Endothelial cell of umbilical vein (primary cell): ENCODE data around the gene LSP1. TPM values are rescaled to one million over a fixed set of nuclear protein-coding genes. Genes with fewer than 3 reads are reported as not detected.

Experiments
- BruUV-seq: library from RNA; stranded (reverse); fragments of 400-500 nt; replicated peaks from 2 replicates; lab custom pipeline; 2021; lab: Mats Ljungman, UMichigan
- CTCF ChIA-PET: fragments of 300-600, 350-600 bp; sonication (Branson Sonifier 250); formaldehyde crosslinking; loops from one replicate; lab custom pipeline; 2021; ENCODE audit warnings: antibody characterized with exemption, inconsistent platforms; lab: Charles Lee
- POLR2A ChIA-PET: fragments of 300-600, 350-600 bp; sonication (Branson Sonifier 250); formaldehyde crosslinking; loops from one replicate; lab custom pipeline; 2021; ENCODE audit warnings: antibody characterized with exemption, inconsistent platforms; lab: Charles Lee
- DNase-seq: peaks from one replicate; pipeline ENCODE4 v3.0.0-alpha.2; 2011; ENCODE audit warnings: low read depth, low spot score
- FAIRE-seq: peaks from 2 replicates; lab custom pipeline; 2011; peaks lifted over from hg19 to GRCh38; lab: Jason Lieb, UNC
- H2AFZ ChIP-seq: 2 replicates; pipeline ENCODE4 v1.6.0; 2012; ENCODE audit warnings: low read depth, low read length, control low read depth, inconsistent platforms
- H3K27ac ChIP-seq: 2 replicates; pipeline ENCODE4 v1.5.1; 2011; ENCODE audit warnings: low read depth, mild to moderate bottlenecking, control low read depth, low read length, moderate library complexity; ENCODE audit not compliant: insufficient read depth
- H3K27me3 ChIP-seq, 2 experiments: 2 replicates each; pipeline versions ENCODE4 v1.6.0 to v1.6.1; 2011; ENCODE audit warnings: low read length in 2 of 2, mixed read lengths in 1 of 2; ENCODE audit not compliant: control insufficient read depth in 2 of 2, insufficient read depth in 2 of 2
- H3K36me3 ChIP-seq, 2 experiments: 2 replicates in 1 of 2; 3 replicates in 1 of 2; pipeline ENCODE4 v1.5.1; 2011; ENCODE audit warnings: low read length in 2 of 2, mild to moderate bottlenecking in 1 of 2, moderate library complexity in 1 of 2; ENCODE audit not compliant: control insufficient read depth in 2 of 2, insufficient read depth in 2 of 2; ENCODE audit errors: extremely low read depth in 1 of 2
- H3K4me1 ChIP-seq: 3 replicates; pipeline ENCODE4 v1.5.1; 2011; ENCODE audit warnings: mild to moderate bottlenecking, low read length; ENCODE audit not compliant: control insufficient read depth, insufficient read depth; ENCODE audit errors: extremely low read depth
- H3K4me2 ChIP-seq: 2 replicates; pipeline ENCODE4 v1.6.1; 2011; ENCODE audit warnings: low read length, control low read depth, mixed read lengths; ENCODE audit not compliant: insufficient read depth
- H3K4me3 ChIP-seq, 3 experiments: fragments of 200-600 bp in 1 of 3; sonication (generic), shearing (Covaris generic) in 1 of 3; replicated peaks in 1 of 3; 2 replicates each; pipeline ENCODE4 v1.5.1; 2011 to 2016; ENCODE audit warnings: control low read depth in 3 of 3, low read length in 3 of 3, mild to moderate bottlenecking in 2 of 3, inconsistent platforms in 1 of 3, low read depth in 1 of 3, moderate library complexity in 1 of 3; ENCODE audit not compliant: insufficient read depth in 1 of 3
- H3K79me2 ChIP-seq: 2 replicates; pipeline ENCODE4 v1.6.0; 2012; ENCODE audit warnings: low read length, inconsistent platforms; ENCODE audit not compliant: control insufficient read depth, insufficient read depth
- H3K9ac ChIP-seq: replicated peaks from 2 replicates; pipeline ENCODE3; 2011; ENCODE audit warnings: low read length, control low read depth; ENCODE audit not compliant: insufficient read depth; ENCODE audit errors: extremely low read depth
- H3K9me1 ChIP-seq: replicated peaks from 3 replicates; pipeline ENCODE4 v1.6.0; 2011; ENCODE audit warnings: mild to moderate bottlenecking, low read length; ENCODE audit not compliant: control insufficient read depth, insufficient read depth; ENCODE audit errors: extremely low read depth
- H3K9me3 ChIP-seq: replicated peaks from 2 replicates; pipeline ENCODE4 v1.5.1; 2012; ENCODE audit warnings: low read length, inconsistent platforms; ENCODE audit not compliant: control insufficient read depth, insufficient read depth
- H4K20me1 ChIP-seq: replicated peaks from 2 replicates; pipeline ENCODE3; 2011; ENCODE audit warnings: mild to moderate bottlenecking, low read length; ENCODE audit not compliant: control insufficient read depth, insufficient read depth; ENCODE audit errors: extremely low read depth
- EZH2 ChIP-seq: IDR thresholded peaks from 2 replicates; pipeline ENCODE4 v1.6.1; 2012; ENCODE audit warnings: borderline replicate concordance, low read depth, mild to moderate bottlenecking, moderate library complexity, low read length, inconsistent platforms; ENCODE audit not compliant: severe bottlenecking
- JUN ChIP-seq: IDR thresholded peaks from 2 replicates; pipeline ENCODE4 v1.6.1; 2011; ENCODE audit warnings: borderline replicate concordance, low read depth; ENCODE audit not compliant: insufficient read length, insufficient read depth
- MYC ChIP-seq: IDR thresholded peaks from one replicate; pipeline ENCODE4 v1.6.1; 2011; ENCODE audit warnings: mild to moderate bottlenecking, low read depth, low read length
- POLR2AphosphoS5 ChIP-seq: IDR thresholded peaks from 2 replicates; pipeline ENCODE4 v1.6.1; 2012; ENCODE audit warnings: low read depth, mild to moderate bottlenecking, control low read depth, low read length, moderate library complexity; ENCODE audit not compliant: insufficient read depth
- dilution Hi-C: fragments of 300-500 bp; cut with MboI; formaldehyde crosslinking; loops from one replicate; pipeline ENCODE4 v1.15.0; 2019; ENCODE audit warnings: low sequenced_read_pairs; ENCODE audit not compliant: extremely low pct_ligation_motif_present
- intact Hi-C: fragments of 100-400 bp; cut with micrococcal nuclease; formaldehyde crosslinking; loops from one replicate; pipeline ENCODE4 v1.10.0; 2022
- polyA plus RNA-seq, 4 experiments: library from polyadenylated mRNA; depleted of rRNA in 3 of 4; stranded (reverse) in 3 of 4; unstranded in 1 of 4; fragments of >200 nt; gene quantifications; 2 replicates each; pipeline versions ENCODE4 v1.2.1 to v1.2.3, GENCODE V29; 2011 to 2012; ENCODE audit warnings: missing spikeins in 1 of 4
- total RNA-seq: library from RNA; stranded (reverse); gene quantifications from 2 replicates; pipeline ENCODE4 v1.2.3, GENCODE V29; 2021
- TF ChIP-seq, protein P1 (sequence below): IDR thresholded peaks from 2 replicates; pipeline ENCODE4 v1.6.1; 2011; ENCODE audit not compliant: insufficient read depth, insufficient read length

The LSP1 gene
- total and polyA plus RNA-seq, 2 donors (not counting 3 experiments of a cell fraction or from before 2014, with no cell fraction given) = not detected

DNA sequence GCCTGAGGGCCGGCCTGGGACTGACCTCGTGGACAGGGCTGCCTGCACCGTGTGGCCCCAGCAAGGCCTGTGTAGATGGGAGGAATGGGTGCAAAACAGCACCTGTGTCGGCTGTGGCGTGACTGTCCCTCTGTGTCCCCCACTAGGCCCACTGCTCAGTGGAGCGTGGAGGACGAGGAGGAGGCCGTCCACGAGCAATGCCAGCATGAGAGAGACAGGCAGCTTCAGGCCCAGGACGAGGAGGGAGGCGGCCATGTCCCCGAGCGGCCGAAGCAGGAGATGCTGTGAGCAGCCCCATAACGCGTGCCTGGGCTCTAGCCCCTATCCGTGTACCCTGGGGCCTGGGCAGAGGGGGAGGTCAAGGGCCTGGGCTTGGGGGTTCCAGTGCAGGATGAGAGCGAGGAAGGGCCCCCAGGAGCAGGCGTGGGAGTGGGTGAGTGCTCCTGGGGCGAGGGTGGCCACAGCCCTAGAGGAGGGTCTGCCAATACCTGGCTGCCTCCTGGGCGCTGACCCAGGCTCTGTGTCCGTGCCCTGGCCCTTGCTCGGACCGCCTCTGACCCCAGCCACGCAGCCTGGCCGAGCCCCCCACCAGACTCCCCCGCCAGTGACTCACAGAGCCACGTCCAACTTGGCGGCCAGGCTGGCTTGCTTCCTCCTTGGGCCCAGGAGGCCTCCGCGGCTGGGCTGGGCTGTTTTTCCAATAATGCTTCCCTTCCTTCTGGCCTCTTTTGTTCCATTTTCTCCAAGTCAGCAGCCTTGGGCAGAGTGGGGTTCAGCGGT, 27.2 kb downstream of the LSP1 start:
- intact Hi-C loops (no loop called here), dilution Hi-C loops (no loop called here)
- no peak for FAIRE-seq
- no peaks in the 10 kb centered on the region for H3K27me3 ChIP-seq
- no peak for TF ChIP-seq EZH2
- no peak for TF ChIP-seq MYC
- no peak for TF ChIP-seq POLR2AphosphoS5
- TF ChIP-seq, protein P1, sequence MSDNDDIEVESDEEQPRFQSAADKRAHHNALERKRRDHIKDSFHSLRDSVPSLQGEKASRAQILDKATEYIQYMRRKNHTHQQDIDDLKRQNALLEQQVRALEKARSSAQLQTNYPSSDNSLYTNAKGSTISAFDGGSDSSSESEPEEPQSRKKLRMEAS = no peak
- TF ChIP-seq JUN = no peak
- DNase-seq = peak; percentile 22
- no peaks in the 10 kb centered on the region for H3K79me2 ChIP-seq
- H3K9ac ChIP-seq = no peak overlapping the region
- no peaks in the 10 kb centered on the region for H3K9me3 ChIP-seq
- H3K27ac ChIP-seq = no peak overlapping the region
- no peaks in the 10 kb centered on the region for H3K4me1 ChIP-seq
- H3K36me3 ChIP-seq = no peaks in the 10 kb centered on the region
- no peaks in the 10 kb centered on the region for H4K20me1 ChIP-seq
- H2AFZ ChIP-seq = peak overlapping the region; percentile 35
- BruUV-seq = no TSS peak
- no peaks in the 10 kb centered on the region for H3K9me1 ChIP-seq
- POLR2A ChIA-PET = no interaction called here
- no peak overlapping the region for H3K4me2 ChIP-seq
- no peak overlapping the region for H3K4me3 ChIP-seq
- CTCF ChIA-PET = interaction anchor here (1.1 kb wide), 1 partner anchor 120 kb away, joined by 3 read pairs; no protein-coding TSS in a partner anchor
